ENCODE results near the gene AMZ1. TPM values are rescaled to one million over a fixed set of nuclear protein-coding genes. Genes with fewer than 3 reads are reported as not detected.

Gene AMZ1
- total RNA-seq, 4 donors from 2014 or later: under 0.01 to 1.2 (median 0.53) TPM

DNA sequence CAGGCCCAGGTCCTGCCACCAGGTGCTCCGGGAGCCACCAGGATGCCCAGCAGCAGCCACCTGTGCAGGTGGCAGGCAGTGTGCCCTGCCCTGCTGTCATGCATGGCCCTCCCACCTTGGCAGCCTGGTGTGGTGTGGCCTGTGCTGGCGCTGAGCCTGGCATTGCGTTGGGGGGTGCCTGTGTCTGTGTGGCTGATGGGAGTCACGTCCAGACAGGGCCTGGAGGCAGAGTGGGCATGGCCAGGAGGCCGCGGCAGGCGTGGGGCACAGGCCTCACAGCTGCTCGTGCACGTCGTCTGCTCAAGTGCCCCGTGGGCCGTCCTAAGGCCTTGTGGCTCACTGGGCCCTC, 47.5 kb upstream of the AMZ1 start:
- Histone ChIP-seq H3K36me3 (no peaks in the 10 kb centered on the region), H3K27ac (replicated peaks in 1 of 4) (peak overlapping the region in 3 of 4 donors; percentile 71 to 83 (median 78)), H3K27me3 (no peaks in the 10 kb centered on the region), H3K4me3 (no peak overlapping the region), H3K9me3 (no peaks in the 10 kb centered on the region), H3K4me1 (peaks cover 76 to 96% (median 92%) of the 10 kb centered on the region in 4 donors)
- intact Hi-C loops (cut with DNase I): loop anchor here (5.0 kb wide), 1 partner anchor 83 kb away; the partner anchor contains the start of genes BRAT1 and IQCE
- DNase-seq (ENCODE audit: extremely low spot score): no peak
- 69% methylated on average over 6 of the region's 12 CpGs for WGBS
- no peak for TF ChIP-seq POLR2A (IDR thresholded peaks at IDR 0.05; ENCODE audit: low read depth)
- no peak for TF ChIP-seq POLR2AphosphoS5 (IDR thresholded peaks at IDR 0.05)
- TF ChIP-seq, protein P1, sequence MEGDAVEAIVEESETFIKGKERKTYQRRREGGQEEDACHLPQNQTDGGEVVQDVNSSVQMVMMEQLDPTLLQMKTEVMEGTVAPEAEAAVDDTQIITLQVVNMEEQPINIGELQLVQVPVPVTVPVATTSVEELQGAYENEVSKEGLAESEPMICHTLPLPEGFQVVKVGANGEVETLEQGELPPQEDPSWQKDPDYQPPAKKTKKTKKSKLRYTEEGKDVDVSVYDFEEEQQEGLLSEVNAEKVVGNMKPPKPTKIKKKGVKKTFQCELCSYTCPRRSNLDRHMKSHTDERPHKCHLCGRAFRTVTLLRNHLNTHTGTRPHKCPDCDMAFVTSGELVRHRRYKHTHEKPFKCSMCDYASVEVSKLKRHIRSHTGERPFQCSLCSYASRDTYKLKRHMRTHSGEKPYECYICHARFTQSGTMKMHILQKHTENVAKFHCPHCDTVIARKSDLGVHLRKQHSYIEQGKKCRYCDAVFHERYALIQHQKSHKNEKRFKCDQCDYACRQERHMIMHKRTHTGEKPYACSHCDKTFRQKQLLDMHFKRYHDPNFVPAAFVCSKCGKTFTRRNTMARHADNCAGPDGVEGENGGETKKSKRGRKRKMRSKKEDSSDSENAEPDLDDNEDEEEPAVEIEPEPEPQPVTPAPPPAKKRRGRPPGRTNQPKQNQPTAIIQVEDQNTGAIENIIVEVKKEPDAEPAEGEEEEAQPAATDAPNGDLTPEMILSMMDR (IDR thresholded peaks at IDR 0.05): no peak
- TF ChIP-seq EP300 (IDR thresholded peaks at IDR 0.05): no peak

DNA sequence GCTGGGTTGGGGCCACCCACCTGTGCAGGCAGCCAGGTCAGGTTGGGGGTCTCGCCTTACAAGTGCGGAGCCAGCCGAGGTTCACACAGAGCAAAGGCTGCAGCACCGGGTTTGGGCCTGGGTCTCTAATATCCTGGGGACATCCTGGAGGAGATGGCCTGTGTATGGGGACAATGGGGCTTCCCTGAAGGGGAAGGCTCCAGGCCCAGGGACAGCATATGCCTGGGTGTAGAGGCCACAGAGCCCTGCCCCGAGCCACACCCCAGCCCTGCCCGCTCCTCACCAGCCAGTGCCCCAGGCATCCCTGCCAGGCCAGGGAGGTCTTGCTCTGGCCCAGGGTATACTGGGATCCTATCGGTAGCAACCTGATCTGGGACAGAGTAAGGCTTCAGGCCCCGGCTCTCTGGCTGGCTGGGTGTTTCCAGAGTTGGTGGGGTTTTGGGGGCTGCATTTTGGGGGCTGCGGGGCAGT, 47.1 kb upstream of the AMZ1 start:
- H3K36me3 ChIP-seq: no peaks in the 10 kb centered on the region
- peak overlapping the region; percentile 71 to 83 (median 80) for H3K27ac ChIP-seq (replicated peaks in 1 of 4)
- peaks cover 75 to 92% (median 91%) of the 10 kb centered on the region in 4 donors for H3K4me1 ChIP-seq
- peak overlapping the region; percentile 34 to 52 (median 41) for H3K4me3 ChIP-seq
- DNase-seq (ENCODE audit: extremely low spot score): no peak
- intact Hi-C loops (cut with DNase I): loop anchor here (5.0 kb wide), 1 partner anchor 84 kb away; the partner anchor contains the start of genes BRAT1 and IQCE
- 85% methylated on average over 6 of the region's 9 CpGs for WGBS
- no peaks in the 10 kb centered on the region for H3K27me3 ChIP-seq
- TF ChIP-seq POLR2AphosphoS5 (IDR thresholded peaks at IDR 0.05): no peak
- no peak for TF ChIP-seq POLR2A (IDR thresholded peaks at IDR 0.05; ENCODE audit: low read depth)
- TF ChIP-seq, protein P1 (IDR thresholded peaks at IDR 0.05): no peak
- TF ChIP-seq EP300 (IDR thresholded peaks at IDR 0.05): no peak
- no peaks in the 10 kb centered on the region for H3K9me3 ChIP-seq

DNA sequence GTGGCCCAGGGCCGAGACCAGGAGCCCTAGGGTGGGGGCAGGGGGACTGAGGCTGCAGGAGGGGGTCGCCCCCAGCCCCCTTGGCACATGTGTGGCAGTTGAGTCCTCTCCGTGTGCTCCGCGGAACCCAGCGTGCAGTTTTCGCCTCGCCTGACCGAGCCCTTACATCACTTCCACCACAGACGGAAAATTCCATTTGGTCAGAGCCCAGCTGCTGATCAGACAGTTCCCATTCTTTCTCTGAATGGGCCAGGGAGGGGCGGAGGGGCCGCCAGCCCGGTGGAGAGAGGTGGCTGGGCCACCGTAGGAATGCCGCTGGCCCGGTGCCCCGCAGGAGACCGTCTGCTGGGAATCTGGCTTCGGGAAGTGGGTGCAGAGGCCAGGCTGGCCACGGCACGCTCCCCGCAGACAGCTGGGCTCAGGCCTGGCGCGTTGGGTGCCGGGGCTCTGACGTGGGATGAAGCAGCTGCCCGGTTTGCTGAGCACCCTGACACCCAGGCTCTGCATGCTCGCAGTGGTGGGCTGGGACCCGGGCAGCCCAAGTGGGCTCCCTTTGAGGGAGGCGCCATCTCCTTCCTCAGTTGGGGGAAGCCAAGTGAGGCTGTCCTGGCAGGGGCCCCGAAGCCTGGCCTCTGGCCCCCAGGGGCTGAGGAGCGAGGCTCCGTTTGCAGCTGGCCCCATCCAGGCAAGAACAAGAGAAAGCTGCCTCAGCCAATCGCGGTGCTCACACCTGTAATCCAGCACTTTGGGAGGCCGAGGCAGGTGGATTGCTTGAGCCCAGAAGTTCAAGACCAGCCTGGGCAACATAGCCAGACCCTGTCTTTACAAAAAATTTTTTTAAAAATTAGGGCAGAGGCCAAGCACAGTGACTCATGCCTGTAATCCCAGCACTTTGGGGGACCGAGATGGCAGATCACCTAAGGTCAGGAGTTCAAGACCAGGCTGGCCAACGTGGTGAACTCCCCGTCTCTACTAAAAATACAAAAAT, 46.3 kb upstream of the AMZ1 start:
- peak; percentile 94 for DNase-seq (ENCODE audit: extremely low spot score)
- Histone ChIP-seq H3K27me3 (no peaks in the 10 kb centered on the region), H3K36me3 (peaks cover 0 to 3% (median under 1%) of the 10 kb centered on the region in 4 donors), H3K4me1 (peaks cover 66 to 84% (median 83%) of the 10 kb centered on the region in 4 donors), H3K27ac (replicated peaks in 1 of 4) (peak overlapping the region; percentile 71 to 83 (median 80)), H3K4me3 (peak overlapping the region; percentile 34 to 52 (median 41)), H3K9me3 (no peaks in the 10 kb centered on the region)
- WGBS: 19% methylated on average over 20 of the region's 39 CpGs
- TF ChIP-seq EP300 (IDR thresholded peaks at IDR 0.05): no peak
- TF ChIP-seq POLR2AphosphoS5 (IDR thresholded peaks at IDR 0.05): peak; percentile 82 to 90
- TF ChIP-seq, protein P1 (IDR thresholded peaks at IDR 0.05): peak in 1 of 3 experiments; percentile 15
- intact Hi-C loops (cut with DNase I): loop anchor here (5.0 kb wide), 1 partner anchor 84 kb away; the partner anchor contains the start of genes BRAT1 and IQCE

DNA sequence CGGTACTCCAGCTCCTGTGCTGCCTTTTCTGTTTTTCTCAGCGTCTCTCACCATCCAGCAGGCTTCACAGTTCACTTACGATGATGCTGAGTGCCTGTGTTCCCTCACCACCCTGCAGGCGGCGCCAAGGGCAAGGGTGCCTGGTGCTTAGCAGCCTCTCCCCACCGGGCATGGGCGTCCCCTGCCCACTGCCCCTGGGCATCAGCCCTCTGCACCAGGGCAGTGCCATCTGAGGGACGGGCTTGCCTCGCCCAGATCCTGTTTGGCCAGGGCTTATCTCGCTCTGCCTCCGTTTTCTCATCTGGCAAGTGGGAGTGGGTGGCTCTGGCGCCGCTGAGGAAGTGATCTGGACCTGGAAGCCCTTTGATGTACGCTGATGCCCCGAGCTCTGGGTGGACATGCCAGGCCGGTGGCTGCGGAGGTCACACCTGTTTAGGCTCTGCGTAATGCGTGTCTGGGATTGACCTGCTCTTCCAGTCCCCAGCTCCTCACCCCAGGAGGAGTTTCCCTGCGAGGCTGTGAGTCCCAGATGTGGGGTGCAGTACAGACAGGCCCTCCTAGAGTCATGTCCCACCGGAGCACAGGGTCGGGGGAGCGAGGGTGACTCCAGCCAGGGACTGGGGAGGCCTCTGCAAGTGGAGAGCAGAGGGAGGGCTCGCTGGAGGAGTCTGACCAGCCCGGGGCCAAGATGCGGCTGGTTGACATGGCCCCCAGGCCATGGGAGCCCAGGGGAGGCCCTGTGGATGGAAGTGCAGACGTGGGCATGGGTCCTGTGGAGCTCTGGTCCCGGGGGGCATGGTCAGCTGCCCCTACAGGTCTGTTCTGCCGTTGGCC, 44.4 kb upstream of the AMZ1 start:
- Histone ChIP-seq H3K9me3 (no peaks in the 10 kb centered on the region), H3K27ac (replicated peaks in 1 of 4) (no peak overlapping the region), H3K4me1 (peaks cover 47 to 65% (median 64%) of the 10 kb centered on the region in 4 donors), H3K36me3 (peaks cover 16 to 22% (median 19%) of the 10 kb centered on the region in 4 donors), H3K27me3 (no peaks in the 10 kb centered on the region), H3K4me3 (no peak overlapping the region)
- TF ChIP-seq EP300 (IDR thresholded peaks at IDR 0.05): no peak
- TF ChIP-seq POLR2A (IDR thresholded peaks at IDR 0.05; ENCODE audit: low read depth): no peak
- TF ChIP-seq, protein P1 (IDR thresholded peaks at IDR 0.05): no peak
- no peak for TF ChIP-seq POLR2AphosphoS5 (IDR thresholded peaks at IDR 0.05)
- intact Hi-C loops (cut with DNase I): loop anchor here (5.0 kb wide), 1 partner anchor 86 kb away; the partner anchor contains the start of genes BRAT1 and IQCE
- no peak for DNase-seq (ENCODE audit: extremely low spot score)
- WGBS: 84% methylated on average over 29 of the region's 29 CpGs
